Suprapubic skin (tissue), 3 donors: ENCODE data around the gene USP48.

Source experiments
- POLR2A ChIP-seq, 2 donors: fragments of 450-650 bp; IDR thresholded peaks; one replicate each; pipeline ENCODE4 v1.6.1; 2017; ENCODE audit warnings: antibody characterized with exemption in 2 of 2, mild to moderate bottlenecking in 2 of 2, moderate library complexity in 2 of 2
- TF ChIP-seq, protein P1 (sequence below), 2 donors: fragments of 200-600 bp in 1 of 2; fragments of 450-650 bp in 1 of 2; sonication (generic) in 1 of 2; IDR thresholded peaks; one replicate each; pipeline ENCODE4 v1.5.1; 2016 to 2019; ENCODE audit warnings: antibody characterized with exemption in 2 of 2, mild to moderate bottlenecking in 1 of 2, moderate library complexity in 1 of 2

DNA sequence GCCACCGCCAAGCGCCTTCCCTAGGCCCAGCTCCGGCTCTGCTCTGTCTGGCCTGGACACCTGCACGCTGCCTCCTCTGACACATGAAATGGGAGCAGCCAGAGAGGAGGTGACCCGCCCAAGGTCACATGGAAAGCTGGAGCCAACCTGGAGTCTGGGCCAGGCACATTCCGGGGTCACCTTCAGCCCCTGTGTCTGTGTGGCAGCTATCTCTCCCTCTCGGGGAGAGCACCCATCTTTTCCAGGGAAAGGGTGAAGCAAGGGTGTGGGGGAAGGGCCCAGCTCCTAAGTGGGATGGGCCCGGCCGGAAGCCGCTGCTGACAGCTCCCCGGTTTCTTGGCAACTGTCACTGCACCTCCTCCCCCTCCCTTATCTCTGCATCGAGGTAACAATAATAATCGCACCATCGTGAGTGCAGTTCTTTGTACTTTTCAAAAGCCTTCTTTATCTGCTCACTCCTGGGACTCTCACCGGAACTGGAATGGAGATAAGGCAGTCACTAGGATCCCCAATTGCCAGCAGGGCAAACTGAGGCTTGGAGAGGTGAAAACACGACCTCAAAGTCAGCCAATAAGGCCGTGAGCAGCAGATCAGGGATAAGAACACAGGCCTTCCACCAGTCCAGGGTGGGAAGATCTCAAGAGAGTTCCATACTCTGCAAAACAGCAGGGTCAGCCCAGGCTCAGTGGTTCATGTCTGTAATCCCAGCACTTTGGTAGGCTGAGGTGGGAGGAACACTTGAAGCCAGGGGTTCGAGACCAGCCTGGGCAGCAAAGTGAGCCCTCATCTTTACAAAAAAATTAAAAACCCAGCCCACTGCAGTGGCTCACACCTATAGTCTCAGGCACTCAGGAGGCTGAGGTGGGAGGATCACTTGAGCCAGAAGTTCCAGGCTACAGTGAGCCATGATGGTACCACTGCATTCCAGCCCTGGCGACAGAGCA, 150.7 kb downstream of the USP48 start:
- TF ChIP-seq POLR2A (IDR thresholded peaks at IDR 0.05): no peak
- TF ChIP-seq, protein P1, sequence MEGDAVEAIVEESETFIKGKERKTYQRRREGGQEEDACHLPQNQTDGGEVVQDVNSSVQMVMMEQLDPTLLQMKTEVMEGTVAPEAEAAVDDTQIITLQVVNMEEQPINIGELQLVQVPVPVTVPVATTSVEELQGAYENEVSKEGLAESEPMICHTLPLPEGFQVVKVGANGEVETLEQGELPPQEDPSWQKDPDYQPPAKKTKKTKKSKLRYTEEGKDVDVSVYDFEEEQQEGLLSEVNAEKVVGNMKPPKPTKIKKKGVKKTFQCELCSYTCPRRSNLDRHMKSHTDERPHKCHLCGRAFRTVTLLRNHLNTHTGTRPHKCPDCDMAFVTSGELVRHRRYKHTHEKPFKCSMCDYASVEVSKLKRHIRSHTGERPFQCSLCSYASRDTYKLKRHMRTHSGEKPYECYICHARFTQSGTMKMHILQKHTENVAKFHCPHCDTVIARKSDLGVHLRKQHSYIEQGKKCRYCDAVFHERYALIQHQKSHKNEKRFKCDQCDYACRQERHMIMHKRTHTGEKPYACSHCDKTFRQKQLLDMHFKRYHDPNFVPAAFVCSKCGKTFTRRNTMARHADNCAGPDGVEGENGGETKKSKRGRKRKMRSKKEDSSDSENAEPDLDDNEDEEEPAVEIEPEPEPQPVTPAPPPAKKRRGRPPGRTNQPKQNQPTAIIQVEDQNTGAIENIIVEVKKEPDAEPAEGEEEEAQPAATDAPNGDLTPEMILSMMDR (IDR thresholded peaks at IDR 0.05): no peak
